Measurements from ENCODE around the gene CHRM5.
"Not testable (repeated sequence)": the region's sequence is repeated elsewhere in the genome, so short reads cannot be mapped to it uniquely, and the experiment has no call there.

The CHRM5 gene

DNA sequence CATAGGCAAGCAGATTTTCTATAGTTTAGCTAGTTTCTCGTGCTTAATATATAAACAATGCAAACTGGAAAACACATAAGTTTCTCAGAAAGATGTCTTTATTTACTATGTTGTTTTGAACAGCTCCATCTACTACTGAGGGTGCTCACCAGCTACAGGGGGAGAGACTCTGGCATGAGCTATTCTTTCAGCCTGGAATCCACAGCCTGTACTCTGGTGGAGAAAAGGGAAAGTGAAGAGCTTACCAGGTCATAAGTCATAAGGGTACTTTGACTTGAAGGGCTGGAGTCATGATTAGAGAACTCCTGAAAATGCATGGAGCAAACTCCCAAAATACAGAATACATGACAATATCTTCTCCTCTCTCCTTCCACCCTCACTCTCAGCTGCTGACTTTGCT lies 75.1 kb downstream of the CHRM5 start:
- TF ChIP-seq, protein P1, sequence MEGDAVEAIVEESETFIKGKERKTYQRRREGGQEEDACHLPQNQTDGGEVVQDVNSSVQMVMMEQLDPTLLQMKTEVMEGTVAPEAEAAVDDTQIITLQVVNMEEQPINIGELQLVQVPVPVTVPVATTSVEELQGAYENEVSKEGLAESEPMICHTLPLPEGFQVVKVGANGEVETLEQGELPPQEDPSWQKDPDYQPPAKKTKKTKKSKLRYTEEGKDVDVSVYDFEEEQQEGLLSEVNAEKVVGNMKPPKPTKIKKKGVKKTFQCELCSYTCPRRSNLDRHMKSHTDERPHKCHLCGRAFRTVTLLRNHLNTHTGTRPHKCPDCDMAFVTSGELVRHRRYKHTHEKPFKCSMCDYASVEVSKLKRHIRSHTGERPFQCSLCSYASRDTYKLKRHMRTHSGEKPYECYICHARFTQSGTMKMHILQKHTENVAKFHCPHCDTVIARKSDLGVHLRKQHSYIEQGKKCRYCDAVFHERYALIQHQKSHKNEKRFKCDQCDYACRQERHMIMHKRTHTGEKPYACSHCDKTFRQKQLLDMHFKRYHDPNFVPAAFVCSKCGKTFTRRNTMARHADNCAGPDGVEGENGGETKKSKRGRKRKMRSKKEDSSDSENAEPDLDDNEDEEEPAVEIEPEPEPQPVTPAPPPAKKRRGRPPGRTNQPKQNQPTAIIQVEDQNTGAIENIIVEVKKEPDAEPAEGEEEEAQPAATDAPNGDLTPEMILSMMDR (IDR thresholded peaks at IDR 0.05) = no peak
- no peak for TF ChIP-seq ZFX (IDR thresholded peaks at IDR 0.05; ENCODE audit: borderline replicate concordance)
- no peak overlapping the region for H3K27ac ChIP-seq

DNA sequence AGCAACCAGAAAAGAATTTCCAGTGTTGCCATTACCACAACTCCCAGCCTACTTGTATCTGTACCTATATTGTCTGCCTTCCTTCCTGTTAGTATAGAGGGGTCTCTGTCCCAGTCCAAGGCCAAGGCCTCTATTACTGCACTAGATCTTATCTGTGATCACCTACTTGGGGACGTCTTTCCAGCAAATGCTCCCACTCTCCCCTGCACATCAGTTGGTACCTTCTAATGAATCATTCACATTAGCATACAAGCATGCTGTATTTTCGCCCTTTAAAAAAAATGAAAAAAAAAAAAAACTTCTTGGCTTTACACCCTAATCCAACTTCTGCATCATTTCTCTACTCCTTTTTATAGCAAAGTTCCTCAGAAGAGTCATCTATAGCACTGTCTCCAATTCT lies 75.5 kb downstream of the CHRM5 start:
- no peak overlapping the region for H3K27ac ChIP-seq
- no peak for TF ChIP-seq ZFX (IDR thresholded peaks at IDR 0.05; ENCODE audit: borderline replicate concordance)
- TF ChIP-seq, protein P1 (IDR thresholded peaks at IDR 0.05) = no peak

DNA sequence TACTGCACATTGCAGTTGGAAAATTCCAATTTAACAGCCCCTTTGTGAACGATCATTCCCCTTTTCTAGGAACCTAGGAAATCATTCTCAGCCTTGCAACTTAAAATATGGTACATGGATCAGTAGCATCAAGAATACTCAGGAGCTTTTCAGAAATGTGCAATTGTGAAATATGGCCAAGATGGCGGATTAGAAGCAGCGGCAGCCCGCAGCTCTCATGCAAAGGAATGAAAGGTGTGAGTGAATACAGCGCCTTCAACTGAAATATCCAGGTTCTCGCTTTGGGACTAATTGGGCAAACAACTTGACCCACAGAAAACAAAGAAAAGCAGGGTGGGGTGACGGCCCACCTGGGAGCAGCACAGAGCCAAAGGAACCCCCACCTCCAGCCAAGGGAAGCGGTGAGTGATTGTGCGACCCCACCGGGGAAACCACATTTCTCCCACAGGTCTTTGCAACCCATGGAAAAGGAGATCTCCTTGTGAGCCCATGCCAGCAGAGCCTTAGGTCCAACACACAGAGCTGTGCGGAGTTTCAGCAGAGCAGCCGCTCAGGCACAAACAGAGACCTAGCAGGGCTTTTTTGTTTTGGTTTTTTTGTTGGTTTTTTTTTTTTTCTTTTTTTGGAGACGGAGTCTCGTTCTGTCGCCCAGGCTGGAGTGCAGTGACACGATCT lies 78.3 kb downstream of the CHRM5 start:
- no peak overlapping the region for H3K27ac ChIP-seq
- TF ChIP-seq, protein P1 (IDR thresholded peaks at IDR 0.05) = no peak
- TF ChIP-seq ZFX (IDR thresholded peaks at IDR 0.05; ENCODE audit: borderline replicate concordance) = no peak

DNA sequence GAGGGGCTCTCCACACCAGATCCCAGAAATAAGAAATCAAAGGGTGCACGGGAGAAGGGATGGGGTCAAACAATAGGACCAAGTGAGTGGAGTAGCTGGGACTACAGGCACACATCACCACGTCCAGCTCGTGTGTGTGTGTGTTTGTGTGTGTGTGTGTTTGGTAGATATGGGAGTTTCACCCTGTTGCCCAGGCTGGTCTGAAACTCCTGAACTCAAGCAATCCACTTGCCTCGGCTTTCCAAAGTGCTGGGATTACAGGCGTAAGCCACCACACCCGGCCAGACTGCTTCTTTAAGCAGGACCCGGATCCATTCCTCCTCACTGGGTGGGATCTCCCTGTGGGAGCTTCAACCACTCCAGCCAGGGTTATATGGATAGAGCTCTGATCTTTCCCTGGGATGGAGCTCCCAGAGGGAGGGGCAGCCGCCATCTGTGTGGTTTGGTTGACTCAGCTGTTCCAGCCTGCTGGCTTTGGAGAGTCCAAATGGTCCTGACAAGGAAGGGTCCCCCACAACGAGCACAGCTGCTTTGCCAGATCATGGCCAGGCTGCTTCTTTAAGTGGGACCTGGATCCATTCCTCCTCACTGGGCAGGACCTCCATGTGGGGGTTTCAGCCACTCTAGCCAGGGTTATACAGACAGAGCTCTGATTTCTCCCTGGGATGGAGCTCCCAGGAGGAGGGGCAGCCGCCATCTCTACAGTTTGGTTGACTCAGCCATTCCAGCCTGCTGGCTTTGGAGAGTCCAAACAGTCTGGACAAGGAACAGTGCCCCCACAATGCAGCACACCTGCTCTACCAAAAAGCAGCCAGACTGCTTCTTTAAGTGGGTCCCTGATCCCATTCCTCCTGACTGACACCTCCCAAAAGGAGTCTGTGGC lies 79.8 kb downstream of the CHRM5 start:
- TF ChIP-seq, protein P1 (IDR thresholded peaks at IDR 0.05) = no peak
- H3K27ac ChIP-seq = no peak overlapping the region

DNA sequence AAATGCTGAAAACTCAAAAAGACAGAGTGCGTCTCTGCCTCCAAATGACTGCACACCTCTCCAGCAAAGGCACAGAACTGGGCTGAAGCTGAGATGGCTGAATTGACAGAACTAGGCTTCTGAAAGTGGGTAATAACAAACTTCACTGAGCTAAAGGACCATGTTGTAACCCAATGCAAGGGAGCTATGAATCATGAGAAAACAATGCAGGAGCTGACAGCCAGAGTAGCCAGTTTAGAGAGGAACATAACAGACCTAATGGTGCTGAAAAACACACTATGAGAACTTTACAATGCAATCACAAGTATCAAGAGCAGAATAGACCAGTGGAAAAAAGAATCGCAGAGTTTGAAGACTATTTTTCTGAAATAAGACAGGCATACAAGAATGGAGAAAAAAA lies 80.8 kb downstream of the CHRM5 start:
- TF ChIP-seq ZFX (IDR thresholded peaks at IDR 0.05; ENCODE audit: borderline replicate concordance) = no peak
- TF ChIP-seq, protein P1 (IDR thresholded peaks at IDR 0.05) = no peak

DNA sequence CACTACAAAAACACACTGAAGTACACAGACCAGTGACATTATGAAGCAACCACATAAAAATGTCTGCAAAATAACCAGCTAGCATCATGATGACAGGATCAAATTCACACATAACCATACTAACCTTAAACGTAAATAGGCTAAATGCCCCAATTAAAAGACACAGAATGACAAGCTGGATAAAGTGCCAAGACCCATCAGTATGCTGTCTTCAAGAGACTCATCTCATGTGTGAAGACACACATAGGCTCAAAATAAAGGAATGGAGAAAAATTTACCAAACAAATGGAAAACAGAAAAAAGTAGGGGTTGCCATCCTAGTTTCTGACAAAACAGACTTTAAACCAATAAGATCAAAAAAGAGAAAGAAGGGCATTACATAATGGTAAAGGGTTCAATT lies 82.1 kb downstream of the CHRM5 start:
- not testable (repeated sequence) for H3K27ac ChIP-seq

More for the DNA sequence above, 80.8 kb downstream of the CHRM5 start:
- no peak overlapping the region for H3K27ac ChIP-seq

DNA sequence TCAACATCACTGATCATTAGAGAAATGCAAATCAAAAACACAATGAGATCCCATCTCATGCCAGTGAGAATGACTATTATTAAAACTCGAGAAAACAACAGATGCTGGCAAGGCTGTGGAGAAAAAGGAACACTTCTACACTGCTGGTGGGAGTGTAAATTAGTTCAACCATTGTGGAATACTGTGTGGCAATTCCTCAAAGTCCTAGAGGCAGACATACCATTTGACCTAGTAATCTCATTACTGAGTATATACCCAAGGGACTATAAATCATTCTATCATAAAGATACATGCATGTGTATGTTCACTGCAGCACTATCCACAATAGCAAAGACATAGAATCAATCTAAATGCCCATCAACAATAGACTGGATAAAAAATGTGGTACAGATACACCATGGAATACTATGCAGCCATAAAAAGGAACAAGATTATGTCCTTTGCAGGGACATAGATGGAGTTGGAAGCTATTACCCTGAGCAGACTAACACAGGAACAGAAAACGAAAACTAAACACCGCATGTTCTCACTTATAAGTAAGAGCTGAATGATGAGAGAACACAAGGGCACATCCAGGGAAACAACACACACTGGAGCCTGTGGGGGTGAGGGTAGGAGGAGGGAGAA lies 85.9 kb downstream of the CHRM5 start:
- H3K27ac ChIP-seq = no peak overlapping the region
- TF ChIP-seq, protein P1 (IDR thresholded peaks at IDR 0.05) = no peak
- TF ChIP-seq ZFX (IDR thresholded peaks at IDR 0.05; ENCODE audit: borderline replicate concordance) = no peak

Measured in 22Rv1 (cell line).